ENCODE data around the gene SEPTIN12.
"Not testable (repeated sequence)": the region's sequence is repeated elsewhere in the genome, so short reads cannot be mapped to it uniquely, and the experiment has no call there.

The SEPTIN12 gene

GRCh38 chr16:4750896-4751295 is 37.2 kb downstream of the SEPTIN12 start:
- no peak for DNase-seq

DNA sequence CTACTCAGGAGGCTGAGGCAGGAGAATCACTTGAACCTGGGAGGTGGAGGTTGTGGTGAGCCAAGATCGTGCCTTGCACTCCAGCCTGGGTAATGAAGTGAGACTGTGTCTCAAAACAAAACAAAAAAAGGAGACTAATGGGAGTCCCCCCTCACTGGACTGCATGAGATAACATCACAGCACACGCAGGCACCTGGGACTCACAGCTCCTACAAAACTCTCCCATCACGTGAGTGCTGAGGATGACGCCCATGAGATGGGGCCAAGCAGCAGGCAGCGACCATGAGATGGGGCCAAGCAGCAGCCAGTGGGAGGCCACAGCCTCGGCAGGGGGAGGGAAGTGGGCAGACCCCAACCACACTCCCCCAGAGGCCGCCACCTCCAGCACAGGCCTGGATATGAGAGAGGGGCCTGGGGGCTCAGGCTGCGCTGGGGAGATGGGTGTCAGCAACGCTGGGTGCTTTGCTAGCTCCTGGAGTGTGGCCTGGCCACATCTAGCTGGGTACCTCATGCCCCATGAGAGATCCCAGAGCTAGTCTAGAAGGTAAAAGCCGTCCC is 38.4 kb downstream of the SEPTIN12 start:
- DNase-seq, result no peak

- no peak for DNase-seq
Measured at GRCh38 chr16:4748682-4749411, 39.3 kb downstream of the SEPTIN12 start.

GRCh38 chr16:4747906-4748681 is 40.1 kb downstream of the SEPTIN12 start:
- no peak for DNase-seq

DNA sequence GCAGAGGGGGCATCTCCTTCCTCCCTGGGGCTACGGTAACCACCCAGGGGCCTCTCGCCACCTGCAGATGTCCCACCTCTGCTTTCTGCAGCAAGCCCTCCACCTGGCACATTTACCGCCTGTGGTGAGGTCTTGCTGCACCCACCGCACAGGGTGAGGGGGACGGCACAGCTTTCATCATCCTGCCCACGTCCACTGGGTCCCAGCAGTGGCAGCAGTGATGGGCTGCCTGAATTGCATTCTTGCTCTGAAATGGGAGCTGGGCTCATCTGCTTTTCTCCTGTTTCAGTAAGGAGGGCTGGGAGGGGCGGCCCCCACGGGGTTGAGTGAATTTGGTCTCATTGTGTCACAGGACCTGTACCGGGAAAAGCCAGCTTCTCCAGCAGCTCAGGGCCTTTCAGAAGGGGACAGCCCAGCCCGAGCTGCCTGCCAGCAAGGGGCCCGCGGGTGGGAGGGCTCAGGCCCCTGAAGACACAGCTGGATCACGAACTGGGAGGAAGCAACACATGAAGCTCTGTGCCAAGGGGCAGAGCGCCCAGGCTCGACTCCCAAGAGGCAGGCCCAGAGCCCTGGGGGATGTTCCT is 41.1 kb downstream of the SEPTIN12 start:
- no peak for DNase-seq

- DNase-seq, result no peak
Measured at GRCh38 chr16:4746215-4746614, 41.9 kb downstream of the SEPTIN12 start.

DNA sequence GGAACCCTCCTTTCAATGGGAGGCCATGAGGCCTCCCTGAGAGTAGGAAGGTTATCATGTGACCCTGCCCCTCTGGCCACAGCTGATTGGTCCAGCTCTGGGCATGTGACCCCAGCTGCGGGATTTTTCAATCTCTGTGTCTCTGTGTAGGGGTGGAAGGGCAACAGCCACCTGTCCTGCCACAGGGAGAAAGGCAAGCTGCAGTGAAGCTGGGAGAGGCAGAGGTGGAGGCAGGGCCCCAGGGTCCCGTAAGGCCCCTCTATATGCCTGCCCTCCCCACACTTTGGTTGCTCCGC is 42.9 kb downstream of the SEPTIN12 start:
- DNase-seq, result no peak

DNA sequence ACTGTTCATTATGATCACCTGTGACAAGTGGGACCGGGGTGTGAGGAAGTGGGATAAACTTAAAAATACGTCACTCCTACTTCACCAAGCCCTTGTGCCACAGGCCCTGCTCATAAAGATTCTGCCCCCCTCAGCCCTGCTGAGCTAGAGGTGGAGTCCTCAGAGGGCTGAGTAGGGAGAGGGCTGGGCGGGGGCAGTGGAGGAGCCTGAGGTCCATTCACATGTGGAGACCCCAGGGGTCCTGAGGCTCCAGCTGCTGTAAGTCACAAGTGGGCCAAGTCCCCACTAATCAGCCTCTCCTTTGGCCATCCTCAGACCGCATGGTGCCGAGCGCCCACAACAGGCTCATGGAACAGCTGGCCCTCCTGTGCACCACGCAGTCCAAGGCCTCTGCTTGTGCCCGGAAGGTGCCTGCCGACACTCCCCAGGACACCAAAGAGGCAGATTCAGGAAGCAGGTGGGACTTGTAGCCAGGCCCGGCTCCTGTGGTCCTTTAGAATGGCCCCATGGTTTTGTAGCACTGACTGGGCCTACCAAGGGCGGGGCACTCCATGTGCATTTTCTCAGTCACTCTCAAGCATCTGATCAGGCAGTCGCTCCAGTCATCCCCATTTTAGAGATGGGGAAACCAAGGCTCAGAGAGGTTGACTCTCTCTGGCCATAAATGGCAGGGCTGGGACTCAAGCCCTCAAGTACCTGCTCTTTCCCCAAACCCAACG is 43.4 kb downstream of the SEPTIN12 start:
- DNase-seq, result no peak

- DNase-seq, result no peak
Measured at GRCh38 chr16:4743226-4743878, 44.8 kb downstream of the SEPTIN12 start.

DNA sequence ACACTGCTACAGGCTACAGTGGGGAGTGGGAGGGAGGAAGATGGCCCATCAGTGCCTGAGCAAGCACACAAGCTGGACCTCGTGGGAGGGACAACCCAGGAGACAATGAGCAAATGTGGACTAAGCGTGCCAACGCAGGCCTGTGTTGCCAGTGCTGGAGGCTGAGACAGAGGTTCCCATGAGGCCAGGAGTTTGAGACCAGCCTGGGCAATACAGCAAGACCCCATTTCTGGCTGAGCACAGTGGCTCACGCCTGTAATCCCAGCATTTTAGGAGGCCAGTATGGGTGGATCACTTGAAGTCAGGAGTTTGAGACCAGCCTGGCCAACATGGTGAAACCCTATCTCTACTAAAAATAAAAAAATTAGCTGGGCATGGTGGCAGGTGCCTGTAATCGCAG is 49.8 kb downstream of the SEPTIN12 start:
- not testable (repeated sequence) for DNase-seq

DNA sequence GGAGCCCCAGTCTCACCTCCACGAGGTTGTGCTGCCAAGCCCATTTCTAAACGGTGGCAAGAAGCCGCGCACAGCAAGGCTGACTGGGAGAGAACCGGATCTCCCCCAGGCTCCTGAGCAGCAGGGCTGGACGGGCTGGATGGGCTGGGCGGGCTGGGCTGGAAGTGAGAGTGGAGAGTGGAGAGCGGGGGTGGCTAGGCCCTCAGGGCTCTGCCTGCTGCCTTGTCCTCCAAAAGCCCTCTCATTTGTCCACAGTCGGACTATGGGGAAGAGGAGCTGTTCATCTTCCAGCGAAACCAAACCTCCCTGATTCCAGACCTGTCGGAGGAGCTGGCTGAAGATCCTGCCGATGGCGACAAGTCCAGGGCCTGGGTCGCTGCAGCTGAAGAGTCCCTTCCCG is 50.6 kb downstream of the SEPTIN12 start:
- no peak for DNase-seq

DNA sequence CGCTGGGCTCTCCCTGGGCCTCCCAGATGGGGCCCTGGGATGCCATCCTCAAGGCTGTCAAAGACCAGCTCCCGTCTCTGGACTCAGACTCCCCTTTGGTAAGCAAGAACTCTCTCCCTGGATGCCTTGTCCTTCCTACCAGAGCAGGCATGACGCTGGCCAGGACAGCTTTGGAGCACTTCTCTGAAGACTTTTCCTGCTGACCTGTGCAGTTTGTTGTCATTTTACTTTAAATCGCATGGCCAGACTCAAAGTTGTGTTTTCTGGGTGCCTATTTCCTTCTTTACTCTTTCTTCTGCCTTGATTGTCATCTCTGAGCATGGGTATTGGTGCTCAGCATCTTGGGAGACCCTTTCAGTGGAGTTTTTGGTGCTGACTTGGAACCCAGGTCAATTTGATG is 51.6 kb downstream of the SEPTIN12 start:
- no peak for DNase-seq

DNA sequence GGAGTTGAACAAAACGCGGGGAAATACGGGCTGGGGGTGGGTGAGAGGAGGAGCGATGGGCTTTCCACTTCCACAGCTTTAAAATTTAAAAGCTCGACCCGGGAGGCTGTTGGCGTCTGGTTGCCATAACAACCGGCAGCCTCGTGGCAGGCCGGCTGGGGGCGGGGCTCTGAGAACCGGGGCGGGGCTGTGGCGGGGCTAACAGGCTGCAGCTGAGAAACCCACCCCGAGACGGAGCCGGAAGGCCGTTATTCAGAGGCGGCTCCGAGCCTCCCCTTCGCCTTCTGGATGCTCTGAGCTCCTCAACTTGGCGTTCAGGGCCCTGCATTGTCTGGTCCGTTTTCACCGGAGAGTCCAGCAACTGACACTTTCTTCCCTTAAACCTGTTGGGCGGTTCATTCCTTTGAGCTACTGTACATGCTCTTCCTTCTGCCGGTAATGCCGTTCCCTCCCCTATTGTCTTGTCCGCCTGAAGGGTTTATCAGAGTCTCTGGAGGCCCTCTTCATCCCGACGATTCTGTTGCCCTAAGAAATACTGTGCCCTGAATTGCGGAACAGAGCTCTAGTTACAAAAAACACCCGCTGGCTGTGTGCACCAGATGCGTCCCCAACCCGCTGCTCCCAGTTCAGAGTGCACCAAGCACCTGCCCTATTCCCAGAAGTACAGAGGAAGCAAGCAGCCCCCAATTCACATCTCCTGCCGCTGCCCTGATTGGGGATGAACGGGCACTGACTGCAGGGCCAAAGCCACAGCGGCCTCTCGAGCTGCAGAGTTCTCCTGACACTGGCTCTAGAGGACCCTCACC is 53.2 kb downstream of the SEPTIN12 start:
- DNase-seq, result peak; percentile 83

GRCh38 chr16:4734063-4734729 is 53.9 kb downstream of the SEPTIN12 start, which contains the start of the genes ANKS3 and DNAAF8:
Gene ANKS3, minus strand, starts transcription at chr16:4734271. Its CDS starts 4,122 bp downstream, at chr16:4730149.
Gene DNAAF8, plus strand, starts transcription at chr16:4734537. Its CDS starts 1,978 bp downstream, at chr16:4736515.
- DNase-seq, result peak; percentile 98

DNA sequence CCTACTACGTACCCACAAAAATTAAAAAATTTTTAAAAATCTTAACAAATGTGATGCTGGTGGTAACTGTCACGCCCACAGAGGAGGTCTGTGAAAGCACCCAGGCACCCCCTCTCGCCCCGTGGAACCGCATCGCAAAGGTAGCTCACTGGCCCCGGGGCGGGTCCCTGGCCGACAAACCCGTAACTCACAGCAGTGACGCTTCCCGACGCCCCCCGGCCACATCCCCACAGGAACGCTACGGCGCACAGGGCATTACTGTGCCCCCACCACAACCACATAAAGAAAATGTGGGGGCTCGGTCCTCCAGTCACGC is 54.4 kb downstream of the SEPTIN12 start:
- no peak for DNase-seq

- no peak for DNase-seq
Measured at GRCh38 chr16:4733211-4733742, 54.9 kb downstream of the SEPTIN12 start.

DNA sequence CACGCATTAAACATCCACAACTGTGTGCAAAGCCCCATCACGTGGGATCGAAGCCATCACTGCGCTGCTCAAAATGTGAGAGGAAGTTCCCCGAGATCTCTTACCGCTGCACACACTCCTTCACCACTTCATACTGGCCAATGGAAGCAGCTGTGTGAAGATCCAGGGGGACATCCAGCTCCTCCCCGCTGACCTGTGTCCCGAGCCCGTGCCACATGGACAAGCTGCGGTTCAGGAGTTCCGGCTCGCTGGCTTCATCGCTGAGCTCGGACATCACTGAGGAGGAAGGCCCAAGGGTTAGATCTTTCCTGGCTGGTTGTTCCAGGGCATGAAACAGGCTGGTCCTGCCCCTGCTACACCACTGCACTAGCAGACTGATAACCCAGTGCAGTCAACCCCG is 58.3 kb downstream of the SEPTIN12 start:
- DNase-seq, result no peak

GRCh38 chr16:4728676-4729075 is 59.5 kb downstream of the SEPTIN12 start:
- no peak for DNase-seq

Data from fibroblast of upper back skin (primary cell).